GM19324 (cell line): Measurements from ENCODE around the gene RTL5.
A peak's percentile ranks its signal among the peaks of the same experiment; 100 is the strongest.
"Not testable (repeated sequence)": the region's sequence is repeated elsewhere in the genome, so short reads cannot be mapped to it uniquely, and the experiment has no call there.

Experiments used
- ATAC-seq: cut with Tn5 transposase; IDR thresholded peaks from one replicate; pipeline ENCODE4 v1.9.1; 2021; ENCODE audit warnings: mild to moderate bottlenecking, moderate library complexity; ENCODE audit not compliant: unreplicated experiment, low FRiP score

RTL5 gene

DNA sequence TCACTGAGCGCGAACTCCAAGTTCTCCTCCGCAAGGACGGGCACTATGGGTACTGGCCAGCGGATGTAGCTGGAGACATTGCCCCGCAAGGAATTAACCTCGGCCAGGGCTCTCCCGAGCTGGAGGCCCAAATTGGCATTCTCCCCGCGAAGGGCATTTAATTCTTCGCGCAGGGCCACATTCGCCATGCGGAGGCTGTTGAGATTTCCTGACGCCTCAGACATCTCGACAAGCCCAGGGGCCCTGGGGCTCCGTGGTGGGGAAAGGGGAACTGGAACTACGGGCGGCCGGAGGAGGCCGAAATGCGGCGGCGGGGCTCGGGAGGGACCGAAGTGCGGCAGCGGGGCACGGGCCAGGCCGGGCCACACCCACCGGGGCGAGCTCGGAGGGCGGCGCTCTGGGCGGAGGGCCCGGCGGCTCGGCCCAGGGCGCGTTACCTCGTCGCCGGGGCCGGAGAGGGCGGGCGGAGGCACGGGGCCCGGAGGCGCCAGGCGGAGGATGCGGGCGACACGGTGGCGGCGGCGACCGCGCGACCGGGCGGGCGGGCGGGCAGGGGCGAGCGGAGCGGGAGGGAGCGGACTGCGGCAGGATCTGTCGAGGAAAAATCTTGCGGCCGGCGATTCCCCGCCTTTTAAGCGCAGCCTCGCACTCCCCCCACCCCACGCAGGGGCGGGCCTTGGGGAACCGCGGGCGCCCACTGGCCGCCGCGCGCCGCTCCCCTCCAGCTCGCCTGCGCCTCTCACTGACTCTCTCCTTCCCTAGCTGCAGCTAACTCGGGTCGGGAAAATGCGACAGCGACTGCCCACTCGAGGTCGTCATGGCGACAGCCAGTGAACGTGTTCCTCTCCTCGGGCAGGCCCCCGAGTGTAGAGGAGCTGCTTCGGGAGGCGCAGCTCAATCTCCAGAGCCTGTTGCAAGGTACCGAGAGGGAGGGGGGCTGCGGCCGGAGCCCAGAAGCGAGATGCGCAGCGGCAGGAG, at the start of gene RTL5:
RTL5 (minus strand) TSS at position 599 of the 978 bp plus-strand sequence.
- ATAC-seq, result peak; percentile 81

DNA sequence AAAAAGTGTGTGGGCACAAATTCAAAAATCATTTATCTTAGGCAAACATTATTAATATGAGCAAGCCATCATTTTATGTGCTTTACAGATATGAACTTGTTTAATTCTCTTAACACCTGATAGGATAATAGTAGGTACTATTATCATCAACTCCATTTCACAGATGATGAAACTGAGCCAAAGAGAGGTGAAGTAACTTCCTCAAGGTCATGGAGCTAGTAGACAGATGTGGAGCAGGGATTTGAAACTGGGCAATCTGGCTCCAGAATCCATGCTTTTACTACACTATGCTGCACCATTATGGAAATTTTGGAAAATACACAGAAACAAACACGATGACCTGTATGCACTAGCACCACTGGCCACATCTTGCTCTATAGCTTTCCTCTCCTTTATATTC, 48.8 kb upstream of the RTL5 start:
- no peak for ATAC-seq

DNA sequence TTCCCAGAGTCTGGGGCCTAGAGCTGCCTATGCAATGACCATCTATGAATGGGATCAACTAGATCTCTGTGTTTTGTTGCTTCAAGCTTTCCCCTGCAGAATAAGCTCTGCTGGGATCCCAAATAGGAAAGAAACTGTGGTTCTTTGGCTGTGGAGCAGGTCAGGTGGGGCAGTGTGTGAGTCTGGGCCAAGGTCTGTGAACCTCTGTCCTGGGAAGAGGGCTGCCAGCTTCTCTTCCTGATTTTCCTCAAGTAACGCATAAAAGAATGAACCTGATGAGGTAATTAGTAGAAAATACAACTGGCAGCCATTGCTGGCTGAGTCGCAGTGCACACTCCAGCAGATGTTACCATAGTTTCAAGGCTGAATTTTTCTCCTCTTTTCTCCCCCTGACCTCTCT, 45.3 kb upstream of the RTL5 start:
- ATAC-seq, result no peak

DNA sequence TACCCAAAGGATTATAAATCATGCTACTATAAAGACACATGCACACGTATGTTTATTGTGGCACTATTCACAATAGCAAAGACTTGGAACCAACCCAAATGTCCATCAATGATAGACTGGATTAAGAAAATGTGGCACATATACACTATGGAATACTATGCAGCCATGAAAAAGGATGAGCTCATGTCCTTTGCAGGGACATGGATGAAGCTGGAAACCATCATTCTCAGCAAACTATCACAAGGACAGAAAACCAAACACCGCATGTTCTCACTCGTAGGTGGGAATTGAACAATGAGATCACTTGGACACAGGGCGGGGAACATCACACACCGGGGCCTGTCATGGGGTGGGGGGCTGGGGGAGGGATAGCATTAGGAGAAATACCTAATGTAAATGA, 44.6 kb upstream of the RTL5 start:
- not testable (repeated sequence) for ATAC-seq

DNA sequence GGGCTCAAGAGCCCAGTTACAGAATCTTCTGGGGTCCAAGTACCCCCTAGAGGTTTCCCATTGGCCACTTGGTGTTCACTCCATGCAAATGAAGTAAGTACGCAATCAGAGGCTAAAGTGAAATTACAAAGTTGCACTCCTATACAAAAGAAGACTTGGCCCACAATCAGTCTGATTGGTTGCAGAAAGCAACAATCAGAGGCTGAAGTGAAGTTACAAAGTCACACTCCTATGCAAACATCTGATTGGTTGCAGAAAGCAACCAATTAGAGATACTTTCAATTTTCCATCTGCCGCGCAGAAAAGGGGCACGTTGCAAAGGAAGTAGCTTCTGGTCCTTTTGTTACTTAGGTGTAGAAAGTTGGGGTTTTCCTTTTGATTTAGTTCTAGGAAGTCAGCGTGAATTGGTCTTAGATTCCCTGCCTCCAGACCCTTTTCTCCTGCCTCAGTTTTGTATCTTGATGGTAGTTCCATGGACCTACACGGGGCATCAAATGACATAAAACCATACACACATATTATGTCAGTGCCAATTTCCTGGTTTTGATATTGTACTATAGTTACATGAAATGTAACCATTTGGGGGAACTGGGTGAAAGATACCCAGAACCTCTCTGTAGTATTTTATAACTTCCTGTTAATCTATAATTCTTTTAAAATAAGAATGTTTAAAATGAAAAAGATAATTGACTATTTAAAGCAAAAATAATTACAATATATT, 37.5 kb upstream of the RTL5 start:
- no peak for ATAC-seq

DNA sequence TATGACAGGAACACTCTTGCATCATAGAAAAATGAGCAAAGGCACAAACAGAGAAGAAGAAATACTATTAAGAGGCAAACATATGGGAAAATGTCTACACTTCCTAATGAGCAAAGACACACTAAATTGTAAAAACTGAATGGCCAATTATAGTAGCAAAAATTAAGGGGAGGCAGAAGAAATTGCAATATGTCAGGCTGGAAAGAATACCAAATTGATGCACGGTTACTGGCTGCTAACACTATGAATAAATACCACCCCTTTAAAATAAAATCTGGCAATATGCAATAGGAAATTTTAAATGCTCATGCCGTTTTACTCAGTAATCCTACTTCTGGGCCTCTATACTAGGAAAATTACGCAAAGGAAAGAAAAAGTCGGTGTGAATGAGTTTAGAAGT, 33.8 kb upstream of the RTL5 start:
- no peak for ATAC-seq

DNA sequence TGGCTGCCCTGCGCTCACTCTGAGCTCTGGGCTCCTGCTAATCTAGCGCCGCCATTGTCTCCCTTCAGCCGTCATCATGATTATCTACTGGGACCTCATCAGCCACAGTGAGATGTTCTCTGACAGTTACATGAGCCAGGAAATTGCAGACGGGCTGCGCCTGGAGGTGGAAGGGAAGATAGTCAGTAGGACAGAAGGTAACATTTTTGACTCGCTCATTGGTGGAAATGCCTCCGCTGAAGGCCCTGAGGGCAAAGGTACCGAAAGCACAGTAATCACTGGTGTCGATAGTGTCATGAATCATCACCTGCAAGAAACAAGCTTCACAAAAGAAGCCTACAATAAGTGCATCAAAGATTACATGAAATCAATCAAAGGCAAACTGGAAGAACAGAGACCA, 28.1 kb upstream of the RTL5 start:
- no peak for ATAC-seq

DNA sequence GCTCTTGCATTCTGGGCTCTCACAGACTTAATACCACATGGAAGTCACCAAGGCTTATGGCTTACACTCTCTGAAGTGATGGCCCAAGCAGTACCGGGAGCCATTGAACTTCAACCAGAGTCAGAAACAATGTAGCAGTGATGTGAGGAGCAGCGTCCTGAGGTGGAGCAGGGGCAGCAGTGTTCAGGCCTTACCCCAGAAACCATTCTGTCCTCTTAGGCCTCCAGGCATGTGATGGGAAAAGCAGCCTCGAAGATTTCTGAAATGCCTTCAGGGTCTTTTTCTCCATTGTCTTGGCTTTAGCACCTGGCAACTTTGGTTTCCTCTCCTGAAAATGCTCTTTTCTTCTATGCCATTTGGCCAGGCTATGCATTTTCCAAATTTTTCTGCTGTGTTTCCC, 27.1 kb upstream of the RTL5 start:
- no peak for ATAC-seq

DNA sequence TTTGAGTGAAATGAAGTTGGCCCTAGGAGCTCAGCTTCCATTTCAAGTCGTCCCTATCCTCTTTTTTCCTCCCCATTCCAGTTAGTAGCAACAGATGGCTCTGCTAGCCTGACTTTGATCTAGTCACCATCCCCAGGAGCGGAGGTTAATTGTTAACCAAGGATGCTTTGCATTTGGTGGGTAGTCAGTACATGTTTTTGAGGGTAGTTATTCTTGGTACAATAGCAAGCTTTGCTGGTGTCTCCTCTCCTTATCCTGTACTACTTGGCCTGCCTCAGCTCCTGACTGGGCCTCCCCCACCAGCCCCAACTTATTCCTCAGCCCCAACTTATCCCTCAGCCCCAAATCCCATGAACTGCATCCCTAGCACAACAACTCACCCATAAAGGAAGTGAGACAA, 14.8 kb upstream of the RTL5 start:
- ATAC-seq, result peak; percentile 70

DNA sequence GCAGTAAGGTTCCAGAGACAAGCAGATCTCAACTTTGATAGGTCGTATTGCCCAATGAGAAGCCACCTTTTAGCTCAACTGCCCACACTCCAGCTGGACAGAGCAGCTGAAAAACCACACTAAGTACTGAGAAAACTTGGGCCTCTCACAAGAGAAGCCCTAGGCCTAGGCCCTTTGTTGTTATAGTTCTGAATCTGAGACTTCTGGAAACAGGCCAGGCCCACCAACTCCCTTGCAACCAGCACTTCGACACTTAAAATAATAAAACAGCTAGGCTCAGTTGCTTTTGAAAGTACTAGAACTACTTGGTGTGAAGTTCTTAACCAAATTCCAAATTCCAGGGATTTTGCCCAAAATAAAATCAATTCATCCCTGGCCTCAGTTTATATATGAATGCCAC, 13.5 kb upstream of the RTL5 start:
- no peak for ATAC-seq

DNA sequence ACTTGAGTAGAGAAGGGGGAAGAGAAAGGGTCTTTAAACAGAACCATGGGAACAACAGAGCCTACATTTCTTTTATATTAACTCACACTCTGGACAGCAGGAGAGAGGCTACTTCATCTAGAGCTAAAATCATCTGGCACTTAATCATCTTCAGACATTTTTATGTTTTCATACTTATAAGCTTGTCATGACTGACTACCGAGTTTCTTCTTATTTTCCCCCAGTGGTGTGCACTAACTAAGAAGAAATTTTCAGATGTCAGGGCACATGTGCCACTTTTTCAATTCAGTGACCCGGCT, 11.8 kb upstream of the RTL5 start:
- ATAC-seq, result no peak

DNA sequence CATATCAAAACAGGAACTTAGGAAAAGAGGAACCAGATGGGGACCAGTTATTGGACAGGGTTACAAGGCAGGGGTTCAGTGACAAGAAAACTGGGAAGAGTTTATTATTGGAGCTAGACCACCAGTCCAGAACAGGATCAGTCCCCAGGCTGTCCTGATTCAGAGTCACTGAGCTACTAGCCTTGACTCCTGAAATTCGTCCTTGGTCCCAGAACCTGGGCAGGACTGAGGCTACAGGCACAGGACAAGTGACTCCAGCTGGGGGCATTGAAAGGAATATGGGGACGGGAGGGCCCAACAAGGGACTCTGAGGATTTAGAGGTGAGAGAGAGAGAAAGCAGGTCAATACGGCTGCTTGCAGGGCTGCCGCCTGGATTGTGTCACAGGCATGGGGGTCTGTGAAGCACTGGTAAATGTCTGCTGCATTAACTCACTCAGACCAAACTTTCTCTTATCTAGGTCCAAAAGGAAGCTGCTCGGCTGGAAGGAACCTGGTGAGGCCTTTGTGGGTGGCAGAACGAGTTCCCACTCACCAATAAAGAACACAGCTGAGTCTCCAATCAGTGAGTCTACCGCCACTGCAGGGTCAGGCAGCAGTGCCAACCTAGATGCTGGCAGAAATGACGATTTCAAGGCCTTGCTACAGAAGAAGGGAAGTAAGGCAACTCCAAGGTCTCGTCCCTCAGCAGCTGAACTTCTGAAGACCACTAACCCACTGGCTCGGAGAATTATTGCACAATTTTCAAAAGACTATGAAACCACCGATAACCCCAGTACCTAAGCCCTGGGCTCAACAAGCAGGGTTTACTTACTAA, 11.3 kb upstream of the RTL5 start:
- ATAC-seq, result no peak

DNA sequence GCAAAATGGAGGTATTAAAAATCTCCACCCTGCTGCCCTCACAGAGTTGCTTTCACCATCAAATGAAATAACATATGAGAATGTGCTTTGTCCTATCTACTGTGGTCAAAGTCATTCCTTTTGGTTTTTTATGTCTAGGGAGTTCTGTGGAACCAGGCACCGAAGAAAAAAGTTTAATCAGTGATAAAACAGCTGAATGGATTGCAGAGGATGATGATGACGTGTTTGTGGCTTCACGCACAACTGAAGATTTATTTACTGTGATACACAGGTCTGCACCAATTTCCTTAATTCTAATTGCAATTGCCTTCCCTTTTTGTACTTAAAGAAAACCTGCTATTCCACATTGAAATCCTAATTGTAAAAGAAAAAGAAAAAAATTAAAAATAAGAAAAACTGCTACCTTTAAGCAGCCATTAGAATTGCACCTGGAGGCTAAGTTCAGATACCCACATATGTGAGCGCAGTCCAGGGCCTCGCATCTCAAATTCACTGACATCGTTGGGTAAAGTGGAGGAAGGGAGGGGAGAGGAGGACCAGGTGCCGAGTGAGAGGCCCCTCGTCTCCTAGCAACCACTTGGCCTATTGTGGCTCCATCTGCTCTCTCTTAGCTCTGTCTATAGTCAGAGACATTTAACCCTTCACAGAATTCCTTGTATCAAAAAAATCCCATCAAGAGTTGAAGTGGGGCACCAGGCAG, 10.5 kb upstream of the RTL5 start:
- ATAC-seq, result no peak

DNA sequence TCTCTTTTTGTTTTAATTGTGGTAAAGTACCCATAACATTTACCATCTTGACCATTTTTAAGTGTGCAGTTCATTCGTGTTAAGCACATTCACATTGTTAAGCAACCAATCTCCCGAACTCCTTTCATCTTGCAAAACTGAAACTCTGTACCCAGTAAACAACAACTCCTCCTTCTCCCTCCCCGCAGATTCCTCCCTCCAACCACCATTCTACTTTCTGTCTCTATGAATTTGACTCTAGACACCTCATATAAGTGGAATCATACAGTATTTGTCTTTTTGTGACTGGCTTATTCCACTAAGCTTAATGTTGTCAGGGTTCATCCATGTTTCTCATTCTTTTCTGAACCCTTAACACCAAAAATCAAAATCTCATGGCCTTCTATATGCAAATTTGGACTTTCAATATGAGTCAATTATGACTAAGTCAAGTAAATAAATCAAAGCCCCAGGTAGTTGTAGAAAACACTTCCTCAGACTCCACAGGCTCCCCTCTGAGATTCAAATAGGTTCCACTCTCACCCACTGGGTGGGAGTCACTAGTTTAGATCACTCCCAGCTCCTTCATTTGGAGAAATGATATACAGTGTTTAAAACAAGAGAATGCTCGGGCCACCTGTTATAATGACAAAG, 9.8 kb upstream of the RTL5 start:
- peak; percentile 62 for ATAC-seq

DNA sequence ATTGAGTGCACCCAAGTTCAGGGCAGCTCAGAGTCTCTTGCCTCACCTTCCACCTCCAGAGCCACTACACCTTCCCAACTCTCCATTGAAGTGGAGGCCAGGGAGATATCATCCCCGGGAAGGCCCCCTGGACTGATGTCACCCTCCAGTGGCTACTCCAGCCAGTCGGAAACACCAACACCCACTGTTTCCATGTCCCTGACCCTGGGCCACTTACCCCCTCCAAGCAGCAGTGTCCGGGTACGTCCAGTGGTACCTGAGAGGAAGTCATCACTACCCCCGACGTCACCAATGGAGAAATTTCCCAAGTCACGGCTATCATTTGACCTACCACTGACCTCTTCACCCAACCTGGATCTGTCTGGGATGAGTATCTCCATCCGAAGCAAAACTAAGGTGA, 7.8 kb upstream of the RTL5 start:
- ATAC-seq, result no peak

DNA sequence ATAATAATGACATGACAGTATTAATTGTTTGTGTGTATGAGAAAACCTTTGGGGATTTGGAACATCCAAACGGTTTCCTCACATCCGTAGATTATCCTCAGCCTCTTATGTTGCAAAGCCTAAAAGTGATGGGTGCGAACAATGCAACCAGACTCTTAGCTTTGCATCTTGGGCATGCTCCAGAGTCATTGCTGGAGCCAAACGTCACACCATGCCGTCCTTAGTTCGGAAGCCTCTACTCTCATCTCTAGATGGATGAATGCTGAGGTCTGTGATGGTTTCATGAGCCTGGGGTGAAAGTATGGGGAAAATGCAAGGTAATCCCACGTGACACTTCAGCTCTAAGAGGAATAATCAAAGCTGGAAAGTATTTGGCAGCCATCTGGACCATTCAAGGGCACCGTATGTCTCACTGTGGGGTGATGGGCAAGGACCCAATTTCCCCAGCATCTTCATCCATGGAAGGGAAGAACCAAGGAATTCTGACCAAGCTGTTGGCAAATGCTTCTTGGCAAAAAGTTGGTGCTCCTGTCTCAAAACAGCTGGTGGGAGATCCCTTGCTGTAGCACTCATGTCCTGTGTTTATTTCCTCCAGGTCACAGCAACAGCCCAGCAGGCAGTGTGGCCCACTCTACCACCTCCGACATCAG, 6.3 kb upstream of the RTL5 start:
- no peak for ATAC-seq

DNA sequence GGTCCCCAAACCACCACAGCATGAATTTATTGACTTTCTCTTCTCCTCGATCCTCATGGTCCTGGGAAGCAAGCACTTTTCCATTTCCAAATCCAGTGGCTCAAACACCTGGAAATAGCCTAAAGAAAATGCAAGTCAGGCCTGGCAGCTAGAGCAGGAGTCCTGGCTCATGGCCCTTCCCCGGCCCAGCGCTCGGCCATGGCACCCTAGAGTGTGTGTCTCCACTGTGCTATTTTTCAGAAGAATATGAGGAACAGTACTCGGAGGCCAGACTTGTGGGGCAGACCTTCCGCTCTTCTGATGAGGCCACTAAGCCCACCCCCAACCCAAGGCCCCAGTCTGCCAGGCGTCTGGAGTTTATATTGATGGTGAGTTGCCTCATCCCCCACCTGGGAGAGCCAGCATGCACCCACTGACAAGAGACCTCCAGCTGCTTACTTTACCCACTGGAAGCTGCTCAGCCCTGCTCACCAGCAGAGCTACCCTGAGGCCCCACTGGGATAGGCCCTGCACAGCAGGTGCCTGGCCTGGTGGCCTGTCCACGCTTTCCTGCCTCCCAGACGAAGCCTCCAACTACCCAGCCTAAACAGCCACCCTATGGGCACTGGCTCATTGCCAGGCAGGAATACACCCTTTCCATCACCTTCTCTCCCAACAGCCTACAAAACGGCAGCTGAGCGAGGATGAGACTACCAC, 2.3 kb upstream of the RTL5 start:
- no peak for ATAC-seq

DNA sequence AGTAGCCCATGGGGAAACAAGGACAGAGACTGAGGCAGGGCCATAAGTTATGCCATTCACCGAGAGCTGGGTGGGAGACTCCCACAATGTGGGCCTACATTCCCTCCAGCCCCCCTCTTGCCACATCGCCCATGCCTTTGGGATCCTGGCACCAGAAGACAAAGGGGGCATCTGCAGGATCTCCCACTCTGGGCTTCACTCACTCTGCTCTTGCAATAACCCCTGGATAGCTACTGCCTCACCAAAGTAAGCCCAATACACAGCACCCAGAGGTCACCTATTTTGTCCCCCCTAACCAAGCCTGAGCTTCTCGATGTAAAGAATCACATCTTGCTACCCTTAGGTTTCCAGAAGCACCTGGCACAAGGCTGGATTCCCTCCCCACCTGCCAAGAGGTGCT, 741 bp upstream of the RTL5 start:
- ATAC-seq, result no peak

DNA sequence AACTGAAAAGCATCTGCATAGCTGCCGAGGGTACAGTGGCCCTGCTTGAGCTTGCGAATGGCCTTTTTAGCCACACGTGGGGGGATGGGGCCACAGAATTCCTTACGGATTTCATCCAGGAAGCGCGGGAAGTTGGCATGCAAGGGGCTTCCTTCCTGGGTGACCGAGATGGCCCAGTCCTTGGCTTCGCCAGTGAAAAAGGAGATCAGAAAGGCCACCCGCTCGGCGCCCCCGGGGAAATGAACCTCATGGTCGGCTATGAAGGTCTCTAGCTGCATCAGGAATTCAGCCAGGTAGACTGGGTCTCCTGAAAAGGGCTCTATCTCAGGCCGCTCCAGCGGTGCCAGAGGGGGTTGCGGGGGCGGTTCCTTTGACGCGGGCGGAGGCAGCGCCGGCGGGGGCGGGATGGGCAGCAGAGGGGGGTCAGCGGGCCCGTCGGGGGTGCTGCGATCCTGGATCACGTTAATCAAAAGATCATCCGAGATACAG, 909 bp downstream of the RTL5 start:
- ATAC-seq, result no peak
